ENCODE data around the gene RSBN1L.

DNA sequence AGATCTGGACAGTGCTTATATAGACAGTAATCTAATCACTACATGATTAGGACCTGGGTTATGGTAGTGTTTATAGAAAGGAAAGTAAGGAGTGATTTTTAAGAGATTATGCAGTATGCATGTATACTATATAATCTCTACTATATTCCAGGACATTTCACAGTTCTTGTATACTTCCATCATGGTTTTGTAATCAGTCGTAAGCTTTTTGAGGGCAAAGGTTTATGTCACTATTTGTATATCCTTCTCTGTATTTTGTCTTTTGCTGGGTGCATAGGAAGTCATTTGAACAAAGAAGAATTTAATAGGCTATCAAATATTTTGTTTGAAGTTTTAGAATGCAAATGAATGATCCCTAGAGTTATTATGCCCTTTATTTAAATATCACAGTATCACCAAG is 39.2 kb downstream of the RSBN1L start:
- TF ChIP-seq, protein P1, sequence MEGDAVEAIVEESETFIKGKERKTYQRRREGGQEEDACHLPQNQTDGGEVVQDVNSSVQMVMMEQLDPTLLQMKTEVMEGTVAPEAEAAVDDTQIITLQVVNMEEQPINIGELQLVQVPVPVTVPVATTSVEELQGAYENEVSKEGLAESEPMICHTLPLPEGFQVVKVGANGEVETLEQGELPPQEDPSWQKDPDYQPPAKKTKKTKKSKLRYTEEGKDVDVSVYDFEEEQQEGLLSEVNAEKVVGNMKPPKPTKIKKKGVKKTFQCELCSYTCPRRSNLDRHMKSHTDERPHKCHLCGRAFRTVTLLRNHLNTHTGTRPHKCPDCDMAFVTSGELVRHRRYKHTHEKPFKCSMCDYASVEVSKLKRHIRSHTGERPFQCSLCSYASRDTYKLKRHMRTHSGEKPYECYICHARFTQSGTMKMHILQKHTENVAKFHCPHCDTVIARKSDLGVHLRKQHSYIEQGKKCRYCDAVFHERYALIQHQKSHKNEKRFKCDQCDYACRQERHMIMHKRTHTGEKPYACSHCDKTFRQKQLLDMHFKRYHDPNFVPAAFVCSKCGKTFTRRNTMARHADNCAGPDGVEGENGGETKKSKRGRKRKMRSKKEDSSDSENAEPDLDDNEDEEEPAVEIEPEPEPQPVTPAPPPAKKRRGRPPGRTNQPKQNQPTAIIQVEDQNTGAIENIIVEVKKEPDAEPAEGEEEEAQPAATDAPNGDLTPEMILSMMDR (conservative IDR thresholded peaks at IDR 0.05; ENCODE audit: low read depth, low read length) = no peak
- no peak for TF ChIP-seq EZH2 (IDR thresholded peaks at IDR 0.05; ENCODE audit: borderline replicate concordance, low read depth, low read length, poor library complexity, severe bottlenecking)
